CD4-positive, alpha-beta T cell treated with Interleukin-17A for 4 hours (primary cell): ENCODE results near the gene CADM4.
A peak's percentile ranks its signal among the peaks of the same experiment; 100 is the strongest.

Experiments
- DNase-seq: peaks from one replicate; pipeline ENCODE4 v3.0.0-alpha.2; 2020; ENCODE audit warnings: mixed read lengths

The CADM4 gene

DNA sequence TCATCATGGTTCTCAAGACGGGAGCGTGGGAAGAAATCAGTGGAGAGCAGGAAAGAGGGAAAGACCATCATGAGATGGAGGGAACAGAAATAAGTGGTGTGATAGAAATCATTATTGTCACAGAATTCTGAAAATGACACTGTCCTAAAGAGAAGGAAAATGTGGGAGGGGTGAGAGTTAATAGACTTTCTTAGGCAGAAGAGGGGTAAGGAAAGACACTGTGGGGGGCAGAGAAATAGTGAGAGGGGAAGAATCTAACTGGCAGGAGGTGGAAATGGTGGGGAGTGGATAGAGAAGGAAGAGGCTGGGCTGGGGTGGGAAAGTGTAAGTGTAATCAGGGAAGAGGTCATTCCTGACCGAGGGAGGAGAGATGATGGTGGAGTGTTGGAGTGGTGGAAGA is 60.9 kb downstream of the CADM4 start:
- no peak for DNase-seq

DNA sequence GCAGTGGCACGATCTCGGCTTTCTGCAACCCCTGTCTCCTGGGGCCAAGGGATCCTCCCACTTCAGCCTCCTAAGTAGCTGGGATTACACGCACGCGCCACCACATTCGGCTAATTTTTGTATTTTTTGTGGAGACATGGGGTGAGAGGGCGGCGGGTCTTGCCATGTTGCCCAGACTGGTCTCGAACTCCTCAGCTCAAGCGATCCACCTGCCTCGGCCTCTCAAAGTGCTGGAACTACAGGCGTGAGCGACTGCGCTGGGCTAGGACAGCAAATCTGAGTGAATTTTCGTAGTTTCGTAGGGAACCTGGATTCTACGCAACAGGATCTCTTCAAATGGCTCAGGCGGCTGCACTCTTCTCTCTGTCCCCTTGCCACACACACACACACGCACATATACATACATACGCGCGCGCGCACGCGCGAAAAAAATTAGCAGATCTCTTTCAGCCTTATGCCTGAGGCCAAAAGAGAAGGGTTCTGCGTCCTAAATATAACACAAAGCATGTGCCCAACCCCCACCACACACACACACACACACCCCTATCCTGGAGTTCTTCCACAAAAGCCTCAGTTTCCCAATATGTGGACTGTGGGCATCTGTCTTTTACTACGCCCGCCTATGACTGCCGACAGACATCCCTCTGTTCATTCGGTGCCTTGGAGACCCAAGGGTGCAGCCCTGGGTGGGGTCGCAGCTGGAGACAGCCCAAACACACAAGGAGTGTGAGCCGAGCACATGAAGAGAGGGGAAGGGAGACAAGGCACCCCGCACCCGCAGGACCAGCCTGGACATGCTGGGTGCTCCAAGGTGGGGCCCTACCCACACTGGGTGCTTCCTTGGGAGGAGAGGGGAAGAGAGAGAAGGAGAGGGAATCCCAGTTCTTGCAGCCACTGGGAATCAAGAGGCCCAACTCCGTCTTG is 63.4 kb downstream of the CADM4 start:
- peak; percentile 14 for DNase-seq

DNA sequence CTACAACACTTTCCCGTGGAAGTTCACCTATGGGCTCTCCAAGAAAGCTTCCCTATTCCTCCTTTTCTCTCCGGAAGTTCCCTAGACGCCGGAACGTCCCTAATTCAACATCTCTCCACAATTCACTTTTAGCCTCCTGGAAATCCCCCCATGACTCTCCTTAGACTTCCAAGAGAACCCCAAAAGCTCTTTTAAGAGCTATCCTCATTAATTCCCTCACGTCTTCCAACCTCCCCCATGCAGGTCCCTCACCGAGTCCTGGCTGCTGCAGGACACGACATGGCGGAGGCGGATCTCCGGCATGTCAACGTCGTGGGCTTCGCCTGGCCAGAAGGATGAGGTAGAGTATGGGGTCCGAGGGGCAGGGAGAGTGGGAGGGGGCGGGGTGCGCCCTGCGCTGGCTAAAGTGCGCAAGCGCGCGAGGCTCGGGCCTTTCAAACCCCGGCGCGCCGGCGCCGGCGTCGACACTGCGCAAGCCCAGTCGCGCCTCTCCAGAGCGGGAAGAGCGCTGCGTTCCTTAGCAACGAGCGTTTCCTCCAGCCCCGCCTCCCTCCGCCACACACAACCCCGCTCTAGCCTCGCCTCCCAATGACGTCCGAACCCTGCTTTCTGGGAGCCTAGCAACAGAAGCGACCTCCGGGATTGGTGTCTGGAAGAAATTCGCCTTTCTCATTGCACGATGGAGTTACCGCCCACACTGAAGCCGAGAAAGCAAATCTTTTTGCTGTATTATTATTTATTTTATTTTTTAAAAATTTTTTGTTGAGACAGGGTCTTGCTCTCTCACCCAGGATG is 64.3 kb downstream of the CADM4 start, which contains the start of the genes PINLYP and XRCC1:
Gene PINLYP (plus strand): TSS at position 646 of the 795 bp plus-strand sequence. CDS start 1,391 bp downstream, outside the sequence.
Gene XRCC1 (minus strand): TSS at position 372 of the 795 bp plus-strand sequence. CDS start 69 bp downstream, at position 303.
- peak; percentile 97 for DNase-seq

DNA sequence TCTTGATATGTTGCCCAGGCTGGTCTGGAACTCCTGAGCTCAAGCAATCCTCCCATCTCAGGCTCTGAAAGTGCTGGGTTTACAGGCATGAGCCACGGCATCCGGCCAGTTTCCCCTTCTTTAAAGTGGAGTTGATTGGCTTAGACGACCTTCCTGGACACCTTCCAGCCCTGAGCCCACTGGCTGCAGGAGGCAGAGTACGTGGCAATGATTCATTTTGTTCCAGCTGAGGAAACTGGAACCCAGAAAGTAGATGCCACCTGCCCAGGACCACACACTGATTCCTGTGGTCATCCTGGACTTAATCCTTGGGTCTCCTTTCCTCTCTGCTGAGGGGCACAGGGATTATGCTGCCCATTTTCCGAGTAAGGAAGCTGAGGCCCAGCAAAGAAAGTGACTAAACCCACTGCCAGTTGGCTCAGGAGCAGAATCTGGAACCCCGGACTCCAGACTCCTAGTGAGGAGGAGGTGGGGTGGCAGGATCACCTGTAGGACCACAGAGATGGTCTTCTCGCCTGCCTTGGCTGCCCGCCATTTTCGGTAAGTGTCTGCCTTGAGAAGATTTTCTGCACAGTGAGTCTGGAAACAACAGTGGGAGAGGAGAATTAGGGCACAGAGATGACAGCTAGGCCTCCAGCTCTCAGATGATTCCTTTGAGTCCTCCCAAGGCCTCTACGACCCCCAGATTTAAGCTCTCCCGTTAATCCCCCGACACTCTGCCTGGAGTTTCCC is 65.1 kb downstream of the CADM4 start:
- no peak for DNase-seq
